MM.1S (cell line): Measurements from ENCODE around the gene KCNJ15.

Source experiments
- DNase-seq: peaks from one replicate; pipeline ENCODE4 v3.0.0-alpha.2; 2015
- H2AFZ ChIP-seq: fragments of 300-600 bp; sonication (generic); 2 replicates; pipeline ENCODE4 v1.6.0; 2016; ENCODE audit warnings: antibody characterized with exemption, low read length
- H3F3A ChIP-seq: fragments of 300-600 bp; sonication (generic); 2 replicates; pipeline ENCODE4 v1.6.1; 2016; ENCODE audit warnings: mild to moderate bottlenecking, antibody characterized with exemption, low read length, moderate library complexity, mixed read lengths; ENCODE audit not compliant: insufficient read depth
- H3K27ac ChIP-seq: fragments of 300-600 bp; sonication (generic); 2 replicates; pipeline ENCODE4 v1.5.1; 2016; ENCODE audit warnings: mild to moderate bottlenecking, low read length
- H3K27me3 ChIP-seq: fragments of 300-600 bp; sonication (generic); replicated peaks from 2 replicates; pipeline ENCODE4 v1.6.0; 2016; ENCODE audit warnings: low read length; ENCODE audit not compliant: insufficient read depth
- H3K36me3 ChIP-seq: fragments of 300-600 bp; sonication (generic); replicated peaks from 2 replicates; pipeline ENCODE4 v1.6.1; 2016; ENCODE audit warnings: mild to moderate bottlenecking, low read length, mixed read lengths; ENCODE audit not compliant: insufficient read depth
- H3K4me1 ChIP-seq: fragments of 300-600 bp; sonication (generic); 2 replicates; pipeline ENCODE4 v1.6.1; 2016; ENCODE audit warnings: low read length, mixed read lengths
- H3K4me2 ChIP-seq: fragments of 300-600 bp; sonication (generic); 2 replicates; pipeline ENCODE4 v1.6.0; 2016; ENCODE audit warnings: low read depth, low read length
- H3K4me3 ChIP-seq: fragments of 300-600 bp; sonication (generic); 2 replicates; pipeline ENCODE4 v1.5.1; 2016; ENCODE audit warnings: low read length, mixed read lengths
- H3K79me2 ChIP-seq: fragments of 300-600 bp; sonication (generic); 2 replicates; pipeline ENCODE4 v1.6.1; 2016; ENCODE audit warnings: mixed run types, low read length, mixed read lengths
- H3K9ac ChIP-seq: fragments of 300-600 bp; sonication (generic); 2 replicates; pipeline ENCODE4 v1.6.1; 2016; ENCODE audit warnings: low read length, mixed read lengths
- H3K9me2 ChIP-seq: fragments of 300-600 bp; sonication (generic); replicated peaks from 2 replicates; pipeline ENCODE4 v1.6.1; 2016; ENCODE audit warnings: mild to moderate bottlenecking, low read length, mixed read lengths; ENCODE audit not compliant: insufficient read depth
- H3K9me3 ChIP-seq: fragments of 300-600 bp; sonication (generic); replicated peaks from 2 replicates; pipeline ENCODE4 v1.6.1; 2016; ENCODE audit warnings: mild to moderate bottlenecking, low read length, mixed read lengths; ENCODE audit not compliant: insufficient read depth
- H4K20me1 ChIP-seq: fragments of 300-600 bp; sonication (generic); 2 replicates; pipeline ENCODE4 v1.6.1; 2016; ENCODE audit warnings: mild to moderate bottlenecking, low read length, moderate library complexity, mixed read lengths; ENCODE audit not compliant: insufficient read depth
- CTCF ChIP-seq: fragments of 300-600 bp; sonication (generic); IDR thresholded peaks from 2 replicates; pipeline ENCODE4 v1.5.1; 2016; ENCODE audit warnings: antibody characterized with exemption, low read length, mixed read lengths
- EZH2 ChIP-seq: fragments of 300-600 bp; sonication (generic); optimal IDR thresholded peaks from 2 replicates; pipeline ENCODE3; 2017; ENCODE audit warnings: low read depth, mild to moderate bottlenecking, antibody characterized with exemption, low read length, mixed read lengths
- EZH2phosphoT487 ChIP-seq: fragments of 300-600 bp; sonication (generic); IDR thresholded peaks from 2 replicates; pipeline ENCODE4 v1.6.1; 2018; ENCODE audit warnings: antibody characterized with exemption, low read length

The KCNJ15 gene

GRCh38 chr21:38334866-38335265, 78.1 kb downstream of the KCNJ15 start:
- Histone ChIP-seq H4K20me1 (no peaks in the 10 kb centered on the region), H3K4me1 (no peaks in the 10 kb centered on the region), H3K4me2 (no peak overlapping the region), H3F3A (no peaks in the 10 kb centered on the region), H3K79me2 (no peaks in the 10 kb centered on the region), H3K27me3 (no peaks in the 10 kb centered on the region), H3K9me2 (no peaks in the 10 kb centered on the region), H2AFZ (no peak overlapping the region), H3K9me3 (no peaks in the 10 kb centered on the region), H3K36me3 (no peaks in the 10 kb centered on the region), H3K27ac (no peak overlapping the region), H3K4me3 (no peak overlapping the region), H3K9ac (no peak overlapping the region)
- TF ChIP-seq EZH2phosphoT487 = no peak
- no peak for TF ChIP-seq EZH2
- no peak for TF ChIP-seq CTCF
- DNase-seq = no peak

- no peaks in the 10 kb centered on the region for H3K36me3 ChIP-seq
These were observed 81.0 kb downstream of the KCNJ15 start for GRCh38 chr21:38337793-38338192.

GRCh38 chr21:38340131-38340530, 83.3 kb downstream of the KCNJ15 start:
- no peak overlapping the region for H3K27ac ChIP-seq
- H3K9me3 ChIP-seq = no peaks in the 10 kb centered on the region
- H3K9ac ChIP-seq = no peak overlapping the region
- H3K9me2 ChIP-seq = no peaks in the 10 kb centered on the region
- H3K27me3 ChIP-seq = no peaks in the 10 kb centered on the region
- TF ChIP-seq EZH2 (no peak), CTCF (no peak), EZH2phosphoT487 (no peak)
- no peak overlapping the region for H2AFZ ChIP-seq
- no peaks in the 10 kb centered on the region for H3F3A ChIP-seq
- no peak overlapping the region for H3K4me2 ChIP-seq
- no peaks in the 10 kb centered on the region for H3K79me2 ChIP-seq
- no peaks in the 10 kb centered on the region for H4K20me1 ChIP-seq
- no peaks in the 10 kb centered on the region for H3K36me3 ChIP-seq
- DNase-seq = no peak
- no peaks in the 10 kb centered on the region for H3K4me1 ChIP-seq
- no peak overlapping the region for H3K4me3 ChIP-seq

More at GRCh38 chr21:38337793-38338192, 81.0 kb downstream of the KCNJ15 start:
- Histone ChIP-seq H3K79me2 (no peaks in the 10 kb centered on the region), H3K4me1 (no peaks in the 10 kb centered on the region), H3F3A (no peaks in the 10 kb centered on the region), H3K9ac (no peak overlapping the region), H3K9me3 (no peaks in the 10 kb centered on the region), H3K27ac (no peak overlapping the region), H3K4me2 (no peak overlapping the region), H3K9me2 (no peaks in the 10 kb centered on the region), H3K27me3 (no peaks in the 10 kb centered on the region), H3K4me3 (no peak overlapping the region), H4K20me1 (no peaks in the 10 kb centered on the region), H2AFZ (no peak overlapping the region)
- TF ChIP-seq EZH2 = no peak
- no peak for TF ChIP-seq EZH2phosphoT487
- DNase-seq = no peak

- no peaks in the 10 kb centered on the region for H3K4me1 ChIP-seq
- no peaks in the 10 kb centered on the region for H4K20me1 ChIP-seq
- no peak overlapping the region for H3K27ac ChIP-seq
- no peaks in the 10 kb centered on the region for H3K79me2 ChIP-seq
- no peak for DNase-seq
- no peak overlapping the region for H3K4me3 ChIP-seq
- H3K9me3 ChIP-seq = no peaks in the 10 kb centered on the region
- TF ChIP-seq EZH2 (no peak), CTCF (no peak), EZH2phosphoT487 (no peak)
- H3K27me3 ChIP-seq = no peaks in the 10 kb centered on the region
- no peak overlapping the region for H3K4me2 ChIP-seq
- no peaks in the 10 kb centered on the region for H3F3A ChIP-seq
- H3K9me2 ChIP-seq = no peaks in the 10 kb centered on the region
- no peak overlapping the region for H2AFZ ChIP-seq
- H3K9ac ChIP-seq = no peak overlapping the region
- H3K36me3 ChIP-seq = no peaks in the 10 kb centered on the region
These were observed 84.8 kb downstream of the KCNJ15 start for GRCh38 chr21:38341546-38342012.
